PFSK-1 (cell line): ENCODE results near the gene MAP2K5.

Experiments
- FOXP2 ChIP-seq: optimal IDR thresholded peaks from 2 replicates; pipeline ENCODE3; 2011; ENCODE audit warnings: borderline replicate concordance, control low read depth, inconsistent platforms; ENCODE audit not compliant: insufficient read depth; ENCODE audit errors: extremely low read length, extremely low read depth
- POLR2AphosphoS5 ChIP-seq: IDR thresholded peaks from 2 replicates; pipeline ENCODE4 v1.6.1; 2012; ENCODE audit warnings: low read depth, mild to moderate bottlenecking, control low read depth, low read length, moderate library complexity
- REST ChIP-seq, 2 experiments: IDR thresholded peaks; 2 replicates each; pipeline versions ENCODE4 v1.6.1 to v1.8.0; 2011 to 2012; ENCODE audit warnings: low read depth in 2 of 2, low read length in 2 of 2, control low read depth in 1 of 2, inconsistent platforms in 1 of 2, mild to moderate bottlenecking in 1 of 2, moderate library complexity in 1 of 2; ENCODE audit not compliant: insufficient read depth in 1 of 2
- SIN3A ChIP-seq: IDR thresholded peaks from 2 replicates; pipeline ENCODE4 v1.6.1; 2012; ENCODE audit warnings: mild to moderate bottlenecking, low read length, moderate library complexity, borderline replicate concordance; ENCODE audit not compliant: insufficient read depth
- TAF1 ChIP-seq: IDR thresholded peaks from 2 replicates; pipeline ENCODE4 v1.6.1; 2012; ENCODE audit warnings: low read length, control low read depth, borderline replicate concordance; ENCODE audit not compliant: insufficient read depth

Gene MAP2K5

GRCh38 chr15:67775998-67776397 lies 233.5 kb downstream of the MAP2K5 start:
- TF ChIP-seq TAF1, result no peak
- no peak for TF ChIP-seq FOXP2
- no peak for TF ChIP-seq REST (IDR thresholded peaks at IDR 0.05; ENCODE audit: insufficient read depth in 1 of 2, low read depth in 2 of 2, low read length in 2 of 2)
- TF ChIP-seq POLR2AphosphoS5, result no peak
- TF ChIP-seq SIN3A, result no peak

- TF ChIP-seq TAF1 (no peak), SIN3A (no peak), FOXP2 (no peak), REST (IDR thresholded peaks at IDR 0.05; ENCODE audit: insufficient read depth in 1 of 2, low read depth in 2 of 2, low read length in 2 of 2) (no peak), POLR2AphosphoS5 (no peak)
Observed at GRCh38 chr15:67776600-67776999, 234.1 kb downstream of the MAP2K5 start.

- TF ChIP-seq REST (IDR thresholded peaks at IDR 0.05; ENCODE audit: insufficient read depth in 1 of 2, low read depth in 2 of 2, low read length in 2 of 2) (no peak), SIN3A (no peak), POLR2AphosphoS5 (no peak), FOXP2 (no peak), TAF1 (no peak)
Observed at GRCh38 chr15:67777071-67777470, 234.6 kb downstream of the MAP2K5 start.

GRCh38 chr15:67777773-67778172 lies 235.3 kb downstream of the MAP2K5 start:
- no peak for TF ChIP-seq POLR2AphosphoS5
- TF ChIP-seq SIN3A, result no peak
- no peak for TF ChIP-seq REST (IDR thresholded peaks at IDR 0.05; ENCODE audit: insufficient read depth in 1 of 2, low read depth in 2 of 2, low read length in 2 of 2)
- TF ChIP-seq FOXP2, result no peak
- TF ChIP-seq TAF1, result no peak

GRCh38 chr15:67778968-67779548 lies 236.6 kb downstream of the MAP2K5 start:
- TF ChIP-seq SIN3A (no peak), POLR2AphosphoS5 (no peak), FOXP2 (no peak), REST (IDR thresholded peaks at IDR 0.05; ENCODE audit: insufficient read depth in 1 of 2, low read depth in 2 of 2, low read length in 2 of 2) (no peak), TAF1 (no peak)
